ENCODE results near the gene SLFN11. TPM values are rescaled to one million over a fixed set of nuclear protein-coding genes. Genes with fewer than 3 reads are reported as not detected.

SLFN11 gene
- total RNA-seq, 1 donor from 2014 or later, result 22.4 TPM

Other genes starting within 250 kb of the SLFN11 start
- 22.1 and 26.3 TPM in 2 replicates for gene NLE1, start 231.3 kb downstream of the SLFN11 start, total RNA-seq
- not detected in 2 replicates for gene UNC45B, start 225.8 kb downstream of the SLFN11 start, total RNA-seq
- 0.10 and 0.16 TPM in 2 replicates for gene SLC35G3, start 179.2 kb downstream of the SLFN11 start, total RNA-seq
- 15.2 and 15.3 TPM in 2 replicates for gene SLFN5, start 130.5 kb downstream of the SLFN11 start, total RNA-seq
- gene SLFN12, start 58.9 kb upstream of the SLFN11 start, total RNA-seq, result 8.7 and 9.0 TPM in 2 replicates
- 14.8 and 15.3 TPM in 2 replicates for gene SLFN13, start 75.1 kb upstream of the SLFN11 start, total RNA-seq
- 2.0 and 2.4 TPM in 2 replicates for gene SLFN12L, start 164.1 kb upstream of the SLFN11 start, total RNA-seq
- not detected in 2 replicates for gene SLFN14, start 187.2 kb upstream of the SLFN11 start, total RNA-seq
- gene PEX12, start 204.9 kb upstream of the SLFN11 start, total RNA-seq, result 4.1 and 4.8 TPM in 2 replicates
- gene AP2B1, start 213.7 kb upstream of the SLFN11 start, total RNA-seq, result 129 and 152 TPM in 2 replicates